HFFc6 (cell line): ENCODE measurements around the gene TRMO. TPM values are rescaled to one million over a fixed set of nuclear protein-coding genes. Genes with fewer than 3 reads are reported as not detected.

ENCODE experiments used
- DNase-seq: peaks from one replicate; pipeline ENCODE4 v3.0.0-alpha.2; 2018
- H3K27ac Mint-ChIP-seq: 2 replicates; pipeline ENCODE4 v1.8.0; 2020; ENCODE audit warnings: mild to moderate bottlenecking, mixed read lengths
- H3K27me3 Mint-ChIP-seq: 2 replicates; pipeline ENCODE4 v1.8.0; 2021; ENCODE audit warnings: mild to moderate bottlenecking, moderate library complexity, mixed read lengths; ENCODE audit not compliant: insufficient read depth
- H3K36me3 Mint-ChIP-seq: 2 replicates; pipeline ENCODE4 v1.8.0; 2021; ENCODE audit warnings: low read depth, mixed read lengths
- H3K4me1 Mint-ChIP-seq: 2 replicates; pipeline ENCODE4 v1.8.0; 2020; ENCODE audit warnings: low read depth, mixed read lengths
- H3K4me3 Mint-ChIP-seq: 2 replicates; pipeline ENCODE4 v1.8.0; 2020; ENCODE audit warnings: mild to moderate bottlenecking, moderate library complexity, mixed read lengths
- H3K9me3 Mint-ChIP-seq: 2 replicates; pipeline ENCODE4 v1.8.0; 2020; ENCODE audit warnings: mild to moderate bottlenecking, mixed read lengths
- CTCF ChIP-seq: fragments of 200-600 bp; sonication (generic); IDR thresholded peaks from 2 replicates; pipeline ENCODE4 v1.5.0; 2021; ENCODE audit warnings: antibody characterized with exemption, mild to moderate bottlenecking
- total RNA-seq, 6 experiments: library from RNA; stranded (reverse); fragmentation: NEBNext Ultra II Directional; extraction: Animal tissue kit (Norgen Biotek cat#: 25700); gene quantifications; 2 replicates in 1 of 6; 3 replicates in 5 of 6; pipeline ENCODE4 v1.2.3, GENCODE V29; 2021

The TRMO gene
- total RNA-seq, 6 experiments from 2014 or later, result 8.4 to 10.9 (median 9.6) TPM

DNA sequence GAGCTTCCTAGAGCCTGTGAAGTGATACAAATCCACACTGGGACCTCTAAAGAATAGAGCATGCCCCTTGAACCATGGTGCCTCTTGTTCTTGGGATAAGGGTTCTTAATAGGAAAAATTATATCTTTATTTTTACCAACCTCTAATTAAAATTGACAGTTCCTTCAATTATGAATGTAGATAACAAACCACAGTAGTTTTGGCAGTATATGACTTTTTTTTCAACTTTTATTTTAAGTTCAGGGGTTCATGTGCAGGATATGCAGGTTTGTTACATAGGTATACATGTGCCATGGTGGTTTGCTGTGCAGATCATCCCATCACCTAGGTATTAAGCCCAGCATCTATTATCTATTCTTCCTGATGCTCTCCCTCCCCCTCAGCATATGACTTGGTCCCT, 14.7 kb upstream of the TRMO start:
- Mint-ChIP-seq H3K4me3 (no peak overlapping the region), H3K9me3 (no peaks in the 10 kb centered on the region), H3K36me3 (no peaks in the 10 kb centered on the region), H3K27ac (no peak overlapping the region), H3K27me3 (peaks cover 42% of the 10 kb centered on the region), H3K4me1 (no peaks in the 10 kb centered on the region)
- TF ChIP-seq CTCF, result no peak
- DNase-seq, result no peak

DNA sequence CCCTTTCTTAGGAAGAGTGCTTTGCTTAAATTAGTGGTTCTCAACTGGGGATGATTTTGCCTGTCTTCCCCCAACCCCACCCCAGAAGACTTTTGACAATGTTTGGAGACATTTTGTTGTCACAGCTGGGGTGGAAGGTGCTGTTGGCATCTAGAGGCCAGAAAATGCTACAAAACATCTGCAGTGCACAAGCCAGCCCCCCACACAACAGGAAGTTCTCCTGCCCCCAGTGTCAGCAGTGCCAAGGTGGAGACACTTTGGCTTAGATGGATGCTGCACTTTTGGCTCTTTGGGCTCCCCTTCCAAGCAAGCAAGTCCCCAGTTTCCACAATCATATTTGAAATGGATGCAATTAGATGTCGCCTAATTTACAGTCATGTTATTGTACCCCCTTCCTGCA, 13.0 kb upstream of the TRMO start:
- no peak for TF ChIP-seq CTCF
- H3K36me3 Mint-ChIP-seq, result no peaks in the 10 kb centered on the region
- no peaks in the 10 kb centered on the region for H3K9me3 Mint-ChIP-seq
- H3K27me3 Mint-ChIP-seq, result peaks cover 43% of the 10 kb centered on the region
- no peak overlapping the region for H3K4me3 Mint-ChIP-seq
- DNase-seq, result no peak
- no peaks in the 10 kb centered on the region for H3K4me1 Mint-ChIP-seq
- no peak overlapping the region for H3K27ac Mint-ChIP-seq

DNA sequence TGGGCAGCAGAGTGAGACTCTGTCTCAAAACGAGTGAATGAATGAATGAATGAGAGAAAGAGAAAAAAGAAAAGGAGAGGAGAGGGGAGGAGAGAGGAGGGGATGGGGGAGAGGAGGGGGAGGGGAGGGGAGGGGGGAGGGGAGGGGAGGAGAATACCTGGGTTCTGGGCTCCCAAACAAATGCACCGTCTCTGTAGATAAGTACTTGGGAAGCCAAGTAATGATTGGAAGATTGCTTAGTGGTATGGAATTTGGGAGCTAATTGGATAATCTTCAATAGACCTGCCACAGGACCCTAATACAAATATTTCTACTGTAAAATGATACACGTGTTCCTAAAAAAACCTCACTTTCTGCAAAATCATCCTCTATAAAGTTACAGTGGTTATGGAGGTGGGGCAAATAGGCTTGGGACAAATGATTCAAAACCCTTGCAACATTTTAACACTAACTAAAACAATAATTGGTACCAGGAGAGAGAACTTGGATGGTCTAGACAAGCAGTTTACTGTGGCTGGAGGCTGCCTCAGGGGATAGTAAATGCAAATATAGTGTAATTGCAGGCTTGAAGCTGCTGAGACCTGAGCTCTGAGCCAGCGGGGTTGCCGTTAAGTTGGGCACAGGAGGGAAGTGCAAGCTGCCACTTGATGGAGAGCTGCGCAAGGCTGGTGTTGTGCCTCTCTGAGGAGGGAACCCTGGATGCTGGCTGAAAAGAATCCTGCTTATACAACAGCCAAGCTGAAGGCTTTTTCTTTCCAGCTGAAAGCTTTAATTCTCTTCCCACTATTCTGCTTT, 12.2 kb upstream of the TRMO start:
- no peak overlapping the region for H3K27ac Mint-ChIP-seq
- H3K36me3 Mint-ChIP-seq, result no peaks in the 10 kb centered on the region
- no peaks in the 10 kb centered on the region for H3K4me1 Mint-ChIP-seq
- H3K9me3 Mint-ChIP-seq, result no peaks in the 10 kb centered on the region
- no peak for TF ChIP-seq CTCF
- no peak for DNase-seq
- no peak overlapping the region for H3K4me3 Mint-ChIP-seq
- peaks cover 39% of the 10 kb centered on the region for H3K27me3 Mint-ChIP-seq

GRCh38 chr9:97933297-97933998, 11.1 kb upstream of the TRMO start:
- no peaks in the 10 kb centered on the region for H3K4me1 Mint-ChIP-seq
- no peak overlapping the region for H3K4me3 Mint-ChIP-seq
- peaks cover 38% of the 10 kb centered on the region for H3K27me3 Mint-ChIP-seq
- no peaks in the 10 kb centered on the region for H3K9me3 Mint-ChIP-seq
- no peak for TF ChIP-seq CTCF
- H3K27ac Mint-ChIP-seq, result no peak overlapping the region
- no peaks in the 10 kb centered on the region for H3K36me3 Mint-ChIP-seq
- no peak for DNase-seq

DNA sequence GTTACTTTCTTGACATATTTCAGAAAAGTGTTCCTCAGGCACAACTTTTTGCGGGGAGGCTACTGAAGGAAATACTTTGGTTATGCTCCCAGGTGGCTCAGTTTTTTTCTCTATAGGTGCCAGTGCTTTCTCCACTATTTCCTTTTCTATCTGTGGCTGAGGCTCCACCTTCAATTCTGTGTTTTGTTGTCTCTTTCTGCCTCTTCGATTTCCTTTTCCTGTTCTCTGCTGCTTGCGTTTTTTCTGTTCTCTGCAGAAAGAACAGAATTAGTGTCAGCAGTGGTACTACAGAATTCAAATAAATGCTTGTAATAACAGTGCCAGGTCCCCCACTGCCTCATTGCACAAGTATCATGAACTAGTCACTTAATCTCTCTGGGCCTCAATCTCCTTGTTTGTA, 8.7 kb upstream of the TRMO start:
- H3K36me3 Mint-ChIP-seq, result no peaks in the 10 kb centered on the region
- peaks cover 33% of the 10 kb centered on the region for H3K27me3 Mint-ChIP-seq
- H3K27ac Mint-ChIP-seq, result no peak overlapping the region
- no peaks in the 10 kb centered on the region for H3K4me1 Mint-ChIP-seq
- no peaks in the 10 kb centered on the region for H3K9me3 Mint-ChIP-seq
- DNase-seq, result no peak
- H3K4me3 Mint-ChIP-seq, result no peak overlapping the region
- TF ChIP-seq CTCF, result no peak
